GM23248 (cell line): ENCODE results near the gene TSG101. TPM values are rescaled to one million over a fixed set of nuclear protein-coding genes. Genes with fewer than 3 reads are reported as not detected.

ENCODE experiments used
- DNase-seq: peaks from one replicate; pipeline ENCODE4 v3.0.0-alpha.2; 2015
- H2AFZ ChIP-seq: fragments of 200-600 bp; sonication (generic); 2 replicates; pipeline ENCODE4 v1.6.1; 2016; ENCODE audit warnings: antibody characterized with exemption
- H3F3A ChIP-seq: fragments of 200-600 bp; sonication (generic); 2 replicates; pipeline ENCODE4 v1.6.1; 2016; ENCODE audit warnings: mild to moderate bottlenecking, antibody characterized with exemption, mixed run types; ENCODE audit not compliant: insufficient read depth
- H3K27ac ChIP-seq: fragments of 200-600 bp; sonication (generic); 2 replicates; pipeline ENCODE4 v1.5.1; 2016; ENCODE audit warnings: mild to moderate bottlenecking
- H3K27me3 ChIP-seq: fragments of 200-600 bp; sonication (generic); replicated peaks from 2 replicates; pipeline ENCODE4 v1.6.1; 2016; ENCODE audit warnings: mild to moderate bottlenecking; ENCODE audit not compliant: insufficient read depth
- H3K36me3 ChIP-seq: fragments of 200-600 bp; sonication (generic); 2 replicates; pipeline ENCODE4 v1.6.1; 2016; ENCODE audit warnings: low read depth, mild to moderate bottlenecking
- H3K4me1 ChIP-seq: fragments of 200-600 bp; sonication (generic); 2 replicates; pipeline ENCODE4 v1.6.1; 2016; ENCODE audit warnings: mild to moderate bottlenecking; ENCODE audit not compliant: insufficient read depth
- H3K4me2 ChIP-seq: fragments of 200-600 bp; sonication (generic); one replicate; pipeline ENCODE4 v1.6.1; 2016; ENCODE audit warnings: mild to moderate bottlenecking; ENCODE audit not compliant: unreplicated experiment
- H3K4me3 ChIP-seq: fragments of 200-600 bp; sonication (generic); 2 replicates; pipeline ENCODE4 v1.5.1; 2016; ENCODE audit warnings: mild to moderate bottlenecking
- H3K79me2 ChIP-seq: fragments of 200-600 bp; sonication (generic); 2 replicates; pipeline ENCODE4 v1.6.1; 2016; ENCODE audit warnings: mild to moderate bottlenecking; ENCODE audit not compliant: insufficient read depth
- H3K9ac ChIP-seq: fragments of 200-600 bp; sonication (generic); 2 replicates; pipeline ENCODE4 v1.6.1; 2016; ENCODE audit warnings: mild to moderate bottlenecking
- H3K9me2 ChIP-seq: fragments of 200-600 bp; sonication (generic); 2 replicates; pipeline ENCODE4 v1.6.1; 2016; ENCODE audit warnings: mixed run types, mild to moderate bottlenecking, moderate library complexity; ENCODE audit not compliant: insufficient read depth
- H3K9me3 ChIP-seq: fragments of 200-600 bp; sonication (generic); one replicate; pipeline ENCODE4 v1.6.1; 2017; ENCODE audit warnings: low read depth
- H4K20me1 ChIP-seq: fragments of 200-600 bp; sonication (generic); 2 replicates; pipeline ENCODE4 v1.6.0; 2016; ENCODE audit not compliant: insufficient read depth
- EZH2 ChIP-seq: fragments of 200-600 bp; sonication (generic); IDR thresholded peaks from 2 replicates; pipeline ENCODE4 v1.6.1; 2018; ENCODE audit warnings: antibody characterized with exemption, mild to moderate bottlenecking; ENCODE audit not compliant: insufficient read depth, poor library complexity, severe bottlenecking
- EZH2phosphoT487 ChIP-seq: fragments of 200-600 bp; sonication (generic); IDR thresholded peaks from 2 replicates; pipeline ENCODE4 v1.6.1; 2018; ENCODE audit warnings: antibody characterized with exemption, moderate library complexity, mild to moderate bottlenecking, low read depth; ENCODE audit not compliant: insufficient read depth
- WGBS, 2 experiments: methylation state at CpG; one replicate each; pipeline ENCODE4 v1.1.6; 2015 to 2017; ENCODE audit warnings: low lambda C conversion rate in 2 of 2, low coverage in 1 of 2; ENCODE audit errors: missing lambda C conversion rate in 2 of 2; 5-methylcytosine and 5-hydroxymethylcytosine counted together
- in situ Hi-C: fragments of 300-500 bp; cut with MboI; formaldehyde crosslinking; loops from 2 replicates; pipeline ENCODE4 v1.15.0; 2020
- polyA plus RNA-seq: library from polyadenylated mRNA; unstranded; fragments of >200 nt; fragmentation: Nextera tagmentation; extraction: Ambion mirVana; gene quantifications from 2 replicates; pipeline ENCODE4 v1.2.1, GENCODE V29; 2016
- total RNA-seq: library from RNA; depleted of rRNA; stranded (reverse); fragments of >200 nt; shearing (Covaris generic); gene quantifications from 2 replicates; pipeline ENCODE4 v1.2.3, GENCODE V29; 2014

The TSG101 gene
- total and polyA plus RNA-seq, 2 experiments from 2014 or later = 131 to 136 TPM

GRCh38 chr11:18536209-18536608 is 9.5 kb upstream of the TSG101 start:
- H2AFZ ChIP-seq = no peak overlapping the region
- no peak for DNase-seq
- no peaks in the 10 kb centered on the region for H3K27me3 ChIP-seq
- WGBS, 2 experiments = 49 to 52% methylated on average over 1 of the region's 1 CpG
- no peaks in the 10 kb centered on the region for H3K9me2 ChIP-seq
- no peaks in the 10 kb centered on the region for H4K20me1 ChIP-seq
- no peak overlapping the region for H3K27ac ChIP-seq
- H3K36me3 ChIP-seq = peaks cover 17% of the 10 kb centered on the region
- H3K4me1 ChIP-seq = no peaks in the 10 kb centered on the region
- H3K4me3 ChIP-seq = no peak overlapping the region
- in situ Hi-C loops = no loop called here
- H3K4me2 ChIP-seq = no peak overlapping the region
- peaks cover 9% of the 10 kb centered on the region for H3F3A ChIP-seq
- H3K9ac ChIP-seq = no peak overlapping the region
- TF ChIP-seq EZH2phosphoT487 (no peak), EZH2 (no peak)
- H3K79me2 ChIP-seq = peaks cover 4% of the 10 kb centered on the region; the same call in 1 of the 2 replicates
- no peaks in the 10 kb centered on the region for H3K9me3 ChIP-seq

- in situ Hi-C loops = no loop called here
- 100% methylated on average over 1 of the region's 1 CpG for WGBS, 2 experiments
- no peak for TF ChIP-seq EZH2
- no peak for TF ChIP-seq EZH2phosphoT487
These were observed 7.5 kb upstream of the TSG101 start for GRCh38 chr11:18534245-18534644.

GRCh38 chr11:18533365-18533764 is 6.6 kb upstream of the TSG101 start:
- Histone ChIP-seq H3K9me3 (no peaks in the 10 kb centered on the region), H4K20me1 (no peaks in the 10 kb centered on the region), H3K9me2 (no peaks in the 10 kb centered on the region), H3K4me3 (no peak overlapping the region), H3K4me1 (no peaks in the 10 kb centered on the region), H3F3A (peaks cover 22% of the 10 kb centered on the region), H3K36me3 (peaks cover 24% of the 10 kb centered on the region), H2AFZ (no peak overlapping the region), H3K27ac (no peak overlapping the region), H3K9ac (no peak overlapping the region), H3K4me2 (no peak overlapping the region), H3K79me2 (peaks cover 20% of the 10 kb centered on the region), H3K27me3 (no peaks in the 10 kb centered on the region)
- TF ChIP-seq EZH2 (no peak), EZH2phosphoT487 (no peak)
- DNase-seq = no peak
- 84 to 88% methylated on average over 3 of the region's 3 CpGs for WGBS, 2 experiments
- in situ Hi-C loops = no loop called here

More at GRCh38 chr11:18534245-18534644, 7.5 kb upstream of the TSG101 start:
- no peaks in the 10 kb centered on the region for H3K9me3 ChIP-seq
- no peak overlapping the region for H3K9ac ChIP-seq
- no peaks in the 10 kb centered on the region for H3K4me1 ChIP-seq
- H3K79me2 ChIP-seq = peaks cover 12% of the 10 kb centered on the region
- H2AFZ ChIP-seq = no peak overlapping the region
- peaks cover 20% of the 10 kb centered on the region for H3K36me3 ChIP-seq
- H3K4me2 ChIP-seq = no peak overlapping the region
- no peaks in the 10 kb centered on the region for H4K20me1 ChIP-seq
- no peak overlapping the region for H3K4me3 ChIP-seq
- H3K27ac ChIP-seq = no peak overlapping the region
- H3K27me3 ChIP-seq = no peaks in the 10 kb centered on the region
- H3K9me2 ChIP-seq = no peaks in the 10 kb centered on the region
- peaks cover 13% of the 10 kb centered on the region for H3F3A ChIP-seq
- DNase-seq = no peak

GRCh38 chr11:18527512-18527911 is 770 bp upstream of the TSG101 start:
- Histone ChIP-seq H3K9me3 (no peaks in the 10 kb centered on the region), H3F3A (peaks cover 29% of the 10 kb centered on the region), H3K9me2 (no peaks in the 10 kb centered on the region), H3K4me1 (peaks cover 11% of the 10 kb centered on the region), H3K4me3 (peak overlapping the region; percentile 92), H3K27ac (peak overlapping the region; percentile 95), H3K36me3 (peaks cover 20% of the 10 kb centered on the region), H3K9ac (peak overlapping the region; percentile 93), H2AFZ (peak overlapping the region; percentile 88), H3K4me2 (peak overlapping the region; percentile 97), H3K27me3 (no peaks in the 10 kb centered on the region), H3K79me2 (peaks cover 73% of the 10 kb centered on the region), H4K20me1 (no peaks in the 10 kb centered on the region)
- peak; percentile 77 for DNase-seq
- in situ Hi-C loops = no loop called here
- WGBS, 2 experiments = 2% methylated on average over 5 of the region's 5 CpGs
- TF ChIP-seq EZH2 (no peak), EZH2phosphoT487 (no peak)

GRCh38 chr11:18526130-18526520 is 617 bp downstream of the TSG101 start:
- Histone ChIP-seq H3K9me3 (no peaks in the 10 kb centered on the region), H4K20me1 (no peaks in the 10 kb centered on the region), H2AFZ (peak overlapping the region; percentile 88), H3K36me3 (peaks cover 6% of the 10 kb centered on the region; the same call in 1 of the 2 replicates), H3K27me3 (no peaks in the 10 kb centered on the region), H3K9me2 (no peaks in the 10 kb centered on the region), H3K4me3 (peak overlapping the region; percentile 92), H3F3A (peaks cover 25% of the 10 kb centered on the region), H3K4me2 (peak overlapping the region; percentile 97), H3K4me1 (peaks cover 11% of the 10 kb centered on the region), H3K79me2 (peaks cover 82% of the 10 kb centered on the region), H3K27ac (peak overlapping the region; percentile 95), H3K9ac (peak overlapping the region; percentile 93)
- no peak for DNase-seq
- 3% methylated on average over 8 of the region's 8 CpGs for WGBS, 2 experiments
- in situ Hi-C loops = no loop called here
- TF ChIP-seq EZH2phosphoT487 (no peak), EZH2 (no peak)
